COR-L47 (cell line): ENCODE measurements around the gene NOS1.
A peak's percentile ranks its signal among the peaks of the same experiment; 100 is the strongest.
"Not testable (repeated sequence)": the region's sequence is repeated elsewhere in the genome, so short reads cannot be mapped to it uniquely, and the experiment has no call there.

Experiments
- DNase-seq: peaks from one replicate; lab custom pipeline; 2025; lab: John Stamatoyannopoulos, UW

NOS1 gene

DNA sequence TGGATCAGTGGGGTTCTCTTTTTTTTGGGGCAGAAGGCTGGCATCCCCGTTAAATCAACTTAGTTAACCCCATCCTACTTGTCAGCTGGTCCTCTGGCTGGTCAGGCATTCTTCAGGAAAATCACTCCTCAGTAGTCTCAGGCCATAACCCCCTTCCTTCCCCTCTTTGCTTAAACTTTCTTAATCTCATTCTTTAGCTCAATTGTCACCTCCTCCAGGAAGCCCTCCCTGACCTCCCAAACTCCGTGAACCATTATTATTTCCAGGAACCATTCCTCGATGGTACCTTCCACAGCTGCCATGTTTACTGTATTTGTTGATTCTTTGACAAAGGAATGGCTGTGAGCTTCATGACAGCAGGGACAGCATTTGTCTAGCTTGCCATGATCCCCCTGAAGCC lies 98.7 kb downstream of the NOS1 start:
- DNase-seq: no peak

GRCh38 chr12:117261247-117261646 lies 100.2 kb downstream of the NOS1 start:
- no peak for DNase-seq

GRCh38 chr12:117255386-117255785 lies 106.0 kb downstream of the NOS1 start:
- no peak for DNase-seq

DNA sequence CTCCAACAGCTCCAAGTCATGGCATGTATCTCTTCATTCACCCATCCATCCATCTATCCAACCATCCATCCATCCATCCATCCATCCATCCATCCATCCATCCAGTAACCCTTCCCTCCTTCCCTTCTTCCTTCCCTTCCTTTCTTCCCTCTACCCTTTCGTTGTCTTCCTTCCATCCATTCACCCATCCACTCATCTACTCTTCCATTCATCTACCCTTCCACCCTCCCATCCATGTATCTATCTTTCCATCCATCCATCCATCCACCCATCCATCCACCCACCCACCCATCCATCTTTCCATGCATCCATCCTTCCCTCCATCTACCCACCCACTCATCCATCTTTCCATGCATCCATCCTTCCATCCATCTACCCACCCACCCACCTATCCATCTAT lies 117.9 kb downstream of the NOS1 start:
- no peak for DNase-seq

DNA sequence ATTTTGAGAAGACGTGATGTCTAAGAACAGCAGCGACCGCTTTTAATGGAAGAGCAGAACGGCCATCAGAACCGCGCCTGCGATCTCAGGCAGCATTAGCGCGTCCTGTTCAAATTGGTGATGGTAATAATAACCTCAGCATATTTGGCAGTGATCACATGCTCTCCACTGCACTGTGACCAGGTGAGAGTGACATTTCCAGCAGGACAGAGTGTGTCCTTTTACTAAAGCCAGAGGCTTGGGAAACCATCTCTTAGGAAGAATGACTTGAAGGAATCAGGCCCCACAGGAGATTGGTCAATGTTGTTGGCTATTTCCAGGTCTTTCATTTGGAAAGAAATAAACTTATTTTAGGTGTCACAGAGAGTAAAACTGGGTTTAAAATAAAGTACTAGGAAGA lies 119.7 kb downstream of the NOS1 start:
- no peak for DNase-seq

- DNase-seq: no peak
These were observed 121.2 kb downstream of the NOS1 start for GRCh38 chr12:117240081-117240755.

- DNase-seq: peak; percentile 74
These were observed 124.9 kb downstream of the NOS1 start for GRCh38 chr12:117236456-117237001.

DNA sequence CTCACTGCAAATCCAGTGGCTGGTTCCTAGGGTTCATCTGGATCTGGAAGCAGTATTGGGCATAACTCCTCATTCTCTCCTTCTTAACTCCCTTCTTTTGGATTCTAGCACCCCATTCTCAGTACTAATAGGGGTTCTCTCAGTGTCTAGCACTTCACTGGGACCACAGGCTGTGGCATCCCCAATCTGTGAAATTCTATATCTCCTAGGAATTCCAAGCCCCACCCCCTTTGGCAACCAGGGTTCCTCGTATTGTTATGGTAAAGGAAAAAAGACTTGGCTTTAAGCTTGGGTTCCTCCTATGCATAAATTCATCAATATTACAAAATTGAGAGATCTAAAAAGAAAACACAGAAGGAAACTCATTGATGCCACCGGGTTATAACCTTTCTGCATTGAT lies 126.2 kb downstream of the NOS1 start:
- no peak for DNase-seq

DNA sequence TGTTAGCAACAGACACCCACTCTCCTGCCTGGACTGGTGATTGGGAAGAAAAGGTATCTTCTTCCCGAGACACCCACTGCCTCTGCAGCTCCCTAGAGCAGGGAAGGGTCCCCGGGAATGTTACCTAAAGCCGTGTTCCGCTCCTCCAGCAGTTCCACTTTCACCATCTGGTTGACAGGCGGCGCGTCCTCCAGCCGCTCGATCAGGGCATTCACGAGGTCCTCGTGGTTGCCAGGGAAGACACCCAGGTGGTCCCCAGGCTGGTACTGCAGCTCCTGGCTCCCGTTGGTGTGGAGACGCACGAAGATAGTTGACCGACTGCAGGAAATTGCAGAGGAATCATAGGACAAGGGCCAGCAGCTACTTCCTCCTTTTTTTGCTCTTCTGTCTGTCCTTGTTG lies 127.0 kb downstream of the NOS1 start:
- no peak for DNase-seq

DNA sequence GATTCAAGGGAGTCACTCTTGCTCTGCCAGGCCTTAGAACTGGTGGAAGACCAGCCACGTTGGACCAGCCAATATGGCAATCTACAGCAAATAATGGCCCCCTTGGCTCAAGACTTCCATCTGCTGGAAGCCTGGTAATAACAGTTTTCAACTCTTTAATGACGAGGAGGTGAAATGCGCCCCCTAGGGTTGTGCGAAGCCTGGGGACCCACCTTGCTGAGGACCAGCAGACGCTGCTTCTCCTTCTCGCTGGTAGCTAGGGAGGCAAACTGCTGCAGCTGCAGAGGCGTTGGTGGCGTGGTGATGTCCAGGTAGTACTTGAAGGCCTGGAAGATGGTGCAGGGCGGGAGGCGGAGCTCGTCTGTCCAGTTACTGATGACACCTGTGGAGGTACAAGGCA lies 129.7 kb downstream of the NOS1 start:
- DNase-seq: no peak

GRCh38 chr12:117228239-117228638 lies 133.2 kb downstream of the NOS1 start:
- no peak for DNase-seq

- DNase-seq: no peak
These were observed 134.3 kb downstream of the NOS1 start for GRCh38 chr12:117227000-117227653.

- DNase-seq: no peak
These were observed 134.9 kb downstream of the NOS1 start for GRCh38 chr12:117226505-117226904.

DNA sequence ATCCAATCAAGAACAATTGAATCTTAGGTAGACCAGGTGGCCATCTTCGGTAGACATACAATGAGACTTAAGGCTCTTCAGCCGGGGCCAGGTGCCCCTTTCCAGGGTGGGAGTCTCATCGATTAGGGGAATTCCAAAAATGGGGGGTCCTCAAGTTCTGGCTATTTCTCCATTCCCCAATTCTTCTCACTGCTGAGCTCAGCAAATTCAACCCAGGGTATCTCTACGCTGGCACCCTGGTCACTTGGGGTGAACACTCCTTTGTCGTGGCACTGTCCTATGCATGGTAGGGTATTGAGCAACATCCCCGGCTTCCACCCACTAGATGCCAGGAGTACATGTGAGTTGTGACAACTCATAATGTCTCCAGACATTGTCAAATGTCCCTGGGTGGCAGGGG lies 136.2 kb downstream of the NOS1 start:
- no peak for DNase-seq

DNA sequence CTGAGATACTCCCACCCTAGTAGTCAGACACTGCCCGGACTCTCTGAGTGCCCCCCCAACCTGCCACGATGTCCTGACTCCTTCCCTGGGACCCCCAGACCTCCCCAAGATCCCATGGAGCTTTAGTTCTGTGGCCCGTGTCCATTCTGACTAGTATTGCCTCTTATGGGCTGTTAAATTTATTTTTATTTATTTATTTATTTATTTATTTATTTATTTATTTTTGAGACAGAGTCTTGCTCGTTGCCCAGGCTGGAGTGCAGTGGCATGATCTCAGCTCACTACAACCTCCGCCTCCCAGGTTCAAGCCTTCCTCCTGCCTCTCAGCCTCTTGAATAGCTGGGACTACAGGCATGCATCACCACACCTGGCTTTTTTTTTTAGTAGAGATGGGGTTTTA lies 140.5 kb downstream of the NOS1 start:
- not testable (repeated sequence) for DNase-seq

- DNase-seq: no peak
These were observed 143.3 kb downstream of the NOS1 start for GRCh38 chr12:117218149-117218548.

GRCh38 chr12:117216686-117217085 lies 144.7 kb downstream of the NOS1 start:
- no peak for DNase-seq

GRCh38 chr12:117214797-117215196 lies 146.6 kb downstream of the NOS1 start:
- no peak for DNase-seq

DNA sequence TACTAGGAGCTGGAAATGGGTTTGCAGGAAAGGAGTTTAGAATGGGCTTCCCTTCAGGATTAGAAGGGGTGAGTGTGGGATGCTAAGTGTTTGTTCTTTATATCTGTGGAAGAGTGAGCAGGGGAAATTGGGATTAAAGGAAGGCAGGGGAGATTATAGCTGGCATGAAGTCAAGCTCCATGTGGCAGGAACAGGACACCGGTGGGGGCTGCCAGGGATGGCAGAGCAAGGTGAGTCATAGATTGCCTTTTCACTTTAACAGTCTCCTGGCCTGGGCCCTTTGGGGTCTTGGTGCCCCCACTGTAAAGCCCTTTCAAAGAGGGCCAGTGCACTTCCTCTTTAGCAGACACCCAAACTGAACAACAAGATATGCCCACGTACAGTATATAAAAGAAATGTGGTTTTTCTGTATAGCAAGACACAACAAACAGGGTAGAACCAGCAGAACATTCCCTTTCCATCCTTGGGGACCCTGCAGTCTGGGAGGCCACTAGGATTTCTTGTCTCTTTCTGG lies 148.1 kb downstream of the NOS1 start:
- DNase-seq: no peak

GRCh38 chr12:117212563-117213190 lies 148.7 kb downstream of the NOS1 start:
- DNase-seq: peak; percentile 52

DNA sequence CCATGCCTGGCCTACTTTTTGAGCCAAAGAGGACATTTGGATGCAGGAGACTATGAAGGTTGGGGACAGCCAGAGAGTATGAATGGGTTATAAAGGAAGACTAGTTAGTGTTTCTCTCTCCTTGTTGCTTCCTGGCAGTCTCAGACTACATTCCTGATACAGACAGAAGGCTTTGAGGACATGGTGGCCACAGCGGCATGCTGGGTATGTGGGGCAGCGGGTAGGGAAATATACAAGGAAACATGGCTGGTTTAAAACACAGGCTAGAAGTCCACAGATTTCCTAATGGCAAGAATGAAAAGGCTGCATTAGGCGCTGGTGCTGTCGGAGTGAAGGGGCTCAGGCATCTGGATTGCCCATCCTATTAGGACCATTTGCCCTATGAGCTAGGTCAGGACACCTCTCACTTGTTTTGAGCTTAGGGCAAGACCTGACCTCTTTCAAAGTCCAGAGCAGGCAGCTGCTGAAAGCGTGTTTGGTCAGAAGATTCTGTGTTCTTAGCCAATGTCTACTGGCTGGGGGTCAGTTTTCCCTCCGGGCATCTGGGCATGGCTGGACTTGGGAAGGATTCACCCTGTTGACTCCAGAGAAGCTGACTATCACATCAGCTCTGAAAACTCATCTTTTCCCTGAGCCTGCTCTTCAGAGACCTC lies 151.0 kb downstream of the NOS1 start:
- no peak for DNase-seq

DNA sequence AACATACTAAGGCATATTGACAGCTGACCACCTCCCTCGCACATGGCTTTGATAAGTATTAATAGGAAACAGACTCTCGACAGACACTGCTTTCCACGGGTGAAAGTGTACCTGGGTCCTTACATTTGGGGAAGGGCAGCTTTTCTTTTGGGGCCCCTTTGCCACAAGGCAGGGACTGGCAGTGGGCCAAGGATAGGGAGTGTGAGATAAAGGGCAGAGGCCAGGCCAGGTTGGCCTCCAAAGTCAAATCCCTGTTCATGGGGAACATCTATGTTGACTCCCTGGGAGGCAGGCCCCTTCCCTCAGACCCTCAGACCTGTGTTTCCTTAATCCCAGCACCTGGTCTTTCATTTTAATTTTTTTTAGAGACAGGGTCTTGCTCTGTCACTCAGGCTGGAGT lies 151.8 kb downstream of the NOS1 start:
- no peak for DNase-seq
